Motor neuron (in vitro differentiated cells): ENCODE results near the gene AZIN2. TPM values are rescaled to one million over a fixed set of nuclear protein-coding genes. Genes with fewer than 3 reads are reported as not detected.
A peak's percentile ranks its signal among the peaks of the same experiment; 100 is the strongest.
"Not testable (repeated sequence)": the region's sequence is repeated elsewhere in the genome, so short reads cannot be mapped to it uniquely, and the experiment has no call there.

Source experiments
- ATAC-seq, 8 experiments: fragments of 200-7000 bp; cut with Tn5 transposase; replicated peaks in 6 of 8; 2 replicates each; pipeline ENCODE4 v1.8.0; 2021; ENCODE audit warnings: mild to moderate bottlenecking in 8 of 8, moderate library complexity in 8 of 8
- H3K27ac ChIP-seq, 2 donors: fragments of 250-450 bp; sonication (Bioruptor Pico); 2 replicates each; pipeline ENCODE4 v1.9.0; 2021; ENCODE audit warnings: antibody characterized with exemption in 2 of 2, mild to moderate bottlenecking in 2 of 2, moderate library complexity in 1 of 2
- H3K4me1 ChIP-seq, 2 donors: fragments of 250-450 bp; sonication (Bioruptor Pico); replicated peaks in 1 of 2; 2 replicates each; pipeline ENCODE4 v1.6.1; 2021; ENCODE audit warnings: antibody characterized with exemption in 2 of 2, mild to moderate bottlenecking in 2 of 2, moderate library complexity in 1 of 2
- H3K4me3 ChIP-seq, 5 donors: fragments of 250-450 bp; sonication (Bioruptor Pico); 2 replicates each; pipeline ENCODE4 v1.9.0; 2021; ENCODE audit warnings: antibody characterized with exemption in 5 of 5, mild to moderate bottlenecking in 5 of 5, moderate library complexity in 4 of 5
- WGBS, 10 experiments: fragments of 450-650 bp; shearing (Covaris generic); methylation state at CpG; one replicate each; pipeline ENCODE4 v1.0.0; 2022; 5-methylcytosine and 5-hydroxymethylcytosine counted together
- in situ Hi-C, 9 experiments: fragments of 400-800 bp; cut with MboI; loops; one replicate each; pipeline ENCODE4 v1.15.0; 2021; ENCODE audit warnings: low sequenced_read_pairs in 9 of 9, low pct_unique_long_range_greater_than_20kb in 2 of 9; ENCODE audit not compliant: unreplicated experiment in 9 of 9
- total RNA-seq, 8 experiments: library from RNA; unstranded; fragments of 300-600 nt; gene quantifications; 2 replicates each; pipeline versions ENCODE4 v1.2.3 to v1.2.4, GENCODE V29; 2022

The AZIN2 gene
- total RNA-seq, 8 experiments from 2014 or later, result 4.7 to 15.5 (median 11.6) TPM

GRCh38 chr1:33046234-33046633, 34.7 kb upstream of the AZIN2 start:
- in situ Hi-C loops, H3K4me3 ChIP-seq, ATAC-seq, H3K4me1 ChIP-seq, H3K27ac ChIP-seq: not testable (repeated sequence)
- 63 to 100% (median 92%) methylated on average over 1 to 4 of the region's 4 CpGs; no CpG with 5 or more reads in 3 of the 10 experiments for WGBS, 10 experiments

- WGBS, 10 experiments, result 71 to 100% (median 88%) methylated on average over 1 to 2 of the region's 2 CpGs; no CpG with 5 or more reads in 1 of the 10 experiments
Observed at GRCh38 chr1:33047290-33047689, 33.7 kb upstream of the AZIN2 start.

GRCh38 chr1:33047839-33048305, 33.1 kb upstream of the AZIN2 start:
- in situ Hi-C loops, result no loop called here
- 20 to 100% (median 81%) methylated on average over 1 to 2 of the region's 2 CpGs; no CpG with 5 or more reads in 3 of the 10 experiments for WGBS, 10 experiments
- ATAC-seq, result peak in 2 of 8 experiments; percentile 22 to 54
- Histone ChIP-seq H3K27ac (no peak overlapping the region), H3K4me3 (no peak overlapping the region), H3K4me1 (no peaks in the 10 kb centered on the region)

More at GRCh38 chr1:33047290-33047689, 33.7 kb upstream of the AZIN2 start:
- no peak for ATAC-seq
- Histone ChIP-seq H3K4me1 (no peaks in the 10 kb centered on the region), H3K4me3 (no peak overlapping the region), H3K27ac (no peak overlapping the region)
- in situ Hi-C loops, result no loop called here

- Histone ChIP-seq H3K4me3 (no peak overlapping the region), H3K4me1 (no peaks in the 10 kb centered on the region), H3K27ac (no peak overlapping the region)
- 81 to 100% (median 93%) methylated on average over 1 to 3 of the region's 3 CpGs; no CpG with 5 or more reads in 2 of the 10 experiments for WGBS, 10 experiments
- in situ Hi-C loops, result no loop called here
- no peak for ATAC-seq
Observed at GRCh38 chr1:33048426-33048825, 32.5 kb upstream of the AZIN2 start.

- Histone ChIP-seq H3K27ac (no peak overlapping the region), H3K4me3 (no peak overlapping the region), H3K4me1 (no peaks in the 10 kb centered on the region)
- 76 to 100% (median 87%) methylated on average over 3 to 7 of the region's 7 CpGs; no CpG with 5 or more reads in 3 of the 10 experiments for WGBS, 10 experiments
- no peak for ATAC-seq
- in situ Hi-C loops, result no loop called here
Observed at GRCh38 chr1:33049371-33049770, 31.6 kb upstream of the AZIN2 start.

- in situ Hi-C loops, result loop anchor here in 1 of 9 experiments (25.0 kb wide), 1 partner anchor 113 kb away; no protein-coding TSS in a partner anchor
- ATAC-seq, result peak in 6 of 8 experiments; percentile 77 to 92 (median 84)
- H3K4me3 ChIP-seq, result no peak overlapping the region
- WGBS, 10 experiments, result 23 to 100% (median 91%) methylated on average over 1 to 7 of the region's 17 CpGs
- no peaks in the 10 kb centered on the region for H3K4me1 ChIP-seq
- no peak overlapping the region for H3K27ac ChIP-seq
Observed at GRCh38 chr1:33050221-33051076, 30.5 kb upstream of the AZIN2 start.

- ATAC-seq, result peak; percentile 85 to 96 (median 92)
- WGBS, 10 experiments, result 20 to 83% (median 59%) methylated on average over 1 to 11 of the region's 12 CpGs; no CpG with 5 or more reads in 1 of the 10 experiments
- no peak overlapping the region for H3K27ac ChIP-seq
- H3K4me3 ChIP-seq, result no peak overlapping the region
- in situ Hi-C loops, result loop anchor here in 1 of 9 experiments (25.0 kb wide), 1 partner anchor 118 kb away; no protein-coding TSS in a partner anchor
- H3K4me1 ChIP-seq, result no peaks in the 10 kb centered on the region
Observed at GRCh38 chr1:33055210-33056008, 25.5 kb upstream of the AZIN2 start.

- H3K4me1 ChIP-seq, result no peaks in the 10 kb centered on the region
- H3K4me3 ChIP-seq, result no peak overlapping the region
- no peak overlapping the region for H3K27ac ChIP-seq
- in situ Hi-C loops, result loop anchor here in 1 of 9 experiments (25.0 kb wide), 1 partner anchor 119 kb away; no protein-coding TSS in a partner anchor
- WGBS, 10 experiments, result 60 to 100% (median 84%) methylated on average over 1 to 3 of the region's 3 CpGs; no CpG with 5 or more reads in 2 of the 10 experiments
- ATAC-seq, result no peak
Observed at GRCh38 chr1:33056426-33056825, 24.5 kb upstream of the AZIN2 start.

GRCh38 chr1:33057095-33057494, 23.9 kb upstream of the AZIN2 start:
- no peak for ATAC-seq
- Histone ChIP-seq H3K4me1 (no peaks in the 10 kb centered on the region), H3K27ac (no peak overlapping the region), H3K4me3 (no peak overlapping the region)
- in situ Hi-C loops, result loop anchor here in 1 of 9 experiments (25.0 kb wide), 1 partner anchor 120 kb away; no protein-coding TSS in a partner anchor
- WGBS, 10 experiments, result 54 to 83% (median 67%) methylated on average over 1 to 2 of the region's 2 CpGs; no CpG with 5 or more reads in 5 of the 10 experiments

- Histone ChIP-seq H3K4me3 (no peak overlapping the region), H3K27ac (no peak overlapping the region), H3K4me1 (no peaks in the 10 kb centered on the region)
- peak in 4 of 8 experiments; percentile 32 to 99 (median 98) for ATAC-seq
- in situ Hi-C loops, result loop anchor here in 1 of 9 experiments (25.0 kb wide), 1 partner anchor 123 kb away; no protein-coding TSS in a partner anchor
- 73 to 100% (median 100%) methylated on average over 2 of the region's 2 CpGs; no CpG with 5 or more reads in 7 of the 10 experiments for WGBS, 10 experiments
Observed at GRCh38 chr1:33060579-33061083, 20.3 kb upstream of the AZIN2 start.

GRCh38 chr1:33061834-33062233, 19.1 kb upstream of the AZIN2 start:
- in situ Hi-C loops, result loop anchor here in 1 of 9 experiments (25.0 kb wide), 1 partner anchor 125 kb away; no protein-coding TSS in a partner anchor
- no peak overlapping the region for H3K27ac ChIP-seq
- ATAC-seq, result no peak
- no peak overlapping the region for H3K4me3 ChIP-seq
- no peaks in the 10 kb centered on the region for H3K4me1 ChIP-seq

GRCh38 chr1:33064284-33064683, 16.7 kb upstream of the AZIN2 start:
- in situ Hi-C loops, result loop anchor here in 1 of 9 experiments (25.0 kb wide), 1 partner anchor 127 kb away; no protein-coding TSS in a partner anchor
- not testable (repeated sequence) for H3K4me3 ChIP-seq, H3K27ac ChIP-seq, ATAC-seq, H3K4me1 ChIP-seq
- 54 to 91% (median 87%) methylated on average over 2 to 9 of the region's 9 CpGs; no CpG with 5 or more reads in 2 of the 10 experiments for WGBS, 10 experiments
